Vagina (tissue), 2 donors: ENCODE results near the gene RHOH.

Experiments used
- CTCF ChIP-seq, 3 experiments: fragments of 450-650 bp in 2 of 3; fragments of 200-600 bp in 1 of 3; sonication (generic) in 1 of 3; IDR thresholded peaks; one replicate each; pipeline ENCODE4 v1.5.1; 2017 to 2019; ENCODE audit warnings: antibody characterized with exemption in 3 of 3, mild to moderate bottlenecking in 2 of 3, moderate library complexity in 2 of 3
- POLR2A ChIP-seq, 2 donors: fragments of 450-650 bp; IDR thresholded peaks; one replicate each; pipeline ENCODE4 v1.6.1; 2017; ENCODE audit warnings: antibody characterized with exemption in 2 of 2, mild to moderate bottlenecking in 2 of 2, moderate library complexity in 2 of 2
- POLR2AphosphoS5 ChIP-seq, 2 donors: sonication (generic); formaldehyde crosslinking; IDR thresholded peaks; one replicate each; pipeline ENCODE4 v1.9.0; 2017; ENCODE audit warnings: antibody characterized with exemption in 2 of 2, mild to moderate bottlenecking in 2 of 2, low read depth in 1 of 2; ENCODE audit not compliant: insufficient read depth in 1 of 2

DNA sequence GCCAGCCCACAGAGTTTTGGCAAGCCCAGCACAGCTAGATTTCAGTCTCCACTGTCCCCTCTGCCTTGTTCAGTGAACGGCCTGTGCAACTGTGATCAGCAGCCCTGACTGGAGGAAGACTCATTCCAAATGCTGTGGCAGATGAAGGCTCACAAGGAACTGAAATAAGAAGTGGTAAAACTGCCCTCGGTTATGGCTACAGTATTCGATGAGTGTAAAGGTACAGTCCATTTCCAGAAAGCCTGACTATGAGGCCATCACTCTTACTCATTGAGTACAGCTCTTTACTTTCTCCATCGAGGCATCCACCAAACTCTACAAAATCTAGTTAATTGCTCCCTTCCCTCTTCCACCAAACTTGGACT, 69.1 kb downstream of the RHOH start:
- TF ChIP-seq CTCF (IDR thresholded peaks at IDR 0.05) (no peak), POLR2A (IDR thresholded peaks at IDR 0.05) (no peak), POLR2AphosphoS5 (IDR thresholded peaks at IDR 0.05; ENCODE audit: insufficient read depth in 1 of 2, low read depth in 1 of 2) (no peak)
